ENCODE results near the gene ANO8. TPM values are rescaled to one million over a fixed set of nuclear protein-coding genes. Genes with fewer than 3 reads are reported as not detected.

Gene ANO8
- polyA plus RNA-seq, 1 of the 3 experiments (the other 2 are of a cell fraction), result 7.8 TPM

GRCh38 chr19:17336872-17337674, 2.4 kb upstream of the ANO8 start, which contains the start of gene GTPBP3 (continued):
- TF ChIP-seq EP300 (IDR thresholded peaks at IDR 0.05; ENCODE audit: borderline replicate concordance in 1 of 2, low read depth in 1 of 2, low read length in 1 of 2), result no peak
- peak; percentile 35; the same call in 1 of the 2 replicates for TF ChIP-seq TCF12 (IDR thresholded peaks at IDR 0.05)
- peak; percentile 55; the same call in 1 of the 2 replicates for TF ChIP-seq IRF3 (IDR thresholded peaks at IDR 0.05; ENCODE audit: low read depth, low read length)
- TF ChIP-seq SMC3 (IDR thresholded peaks at IDR 0.05; ENCODE audit: low read depth, low read length), result no peak
- no peak for TF ChIP-seq NRF1 (IDR thresholded peaks at IDR 0.05; ENCODE audit: low read depth, low read length)
- TF ChIP-seq RXRA (IDR thresholded peaks at IDR 0.05; ENCODE audit: borderline replicate concordance, low read depth), result no peak
- peak; percentile 67; the same call in 1 of the 2 replicates for TF ChIP-seq ELF1 (IDR thresholded peaks at IDR 0.05)
- TF ChIP-seq JUND (IDR thresholded peaks at IDR 0.05), result no peak
- peak; percentile 82 for TF ChIP-seq YY1 (IDR thresholded peaks at IDR 0.05; ENCODE audit: low read depth)
- peak; percentile 48 for TF ChIP-seq PBX3 (IDR thresholded peaks at IDR 0.05)
- peak; percentile 96 for TF ChIP-seq MXI1 (IDR thresholded peaks at IDR 0.05; ENCODE audit: low read depth, low read length)

GRCh38 chr19:17335575-17335974, 920 bp upstream of the ANO8 start:
- Histone ChIP-seq H3K79me2 (ENCODE audit: insufficient read depth) (peaks cover 8% of the 10 kb centered on the region; the same call in 1 of the 2 replicates), H3K4me3 (ENCODE audit: low read depth in 2 of 2, low read length in 1 of 2) (peak overlapping the region in 1 of 2 experiments; percentile 83; a peak in 2 of 4 replicates), H3K36me3 (replicated peaks in 1 of 2; ENCODE audit: control insufficient read depth in 1 of 2, insufficient read depth in 2 of 2, low read length in 1 of 2) (no peaks in the 10 kb centered on the region), H3K9me2 (no peaks in the 10 kb centered on the region), H2AFZ (ENCODE audit: low read depth) (peak overlapping the region; percentile 95; the same call in 1 of the 2 replicates), H4K20me1 (ENCODE audit: insufficient read depth) (no peaks in the 10 kb centered on the region), H3K4me1 (ENCODE audit: control insufficient read depth in 1 of 2, insufficient read depth in 2 of 2, low read depth in 1 of 2, low read length in 1 of 2) (peaks cover 0 to 24% of the 10 kb centered on the region in 2 experiments; a peak in 1 of 4 replicates), H3K4me2 (peak overlapping the region; percentile 96), H3F3A (replicated peaks; ENCODE audit: insufficient read depth) (peaks cover 8% of the 10 kb centered on the region), H3K9me3 (no peaks in the 10 kb centered on the region), H3K27ac (ENCODE audit: low read depth in 2 of 2, low read length in 1 of 2) (no peak overlapping the region), H3K27me3 (ENCODE audit: insufficient read depth) (no peaks in the 10 kb centered on the region), H3K9ac (no peak overlapping the region)
- no peak for DNase-seq
- TF ChIP-seq RFX5 (IDR thresholded peaks at IDR 0.05; ENCODE audit: low read length) (no peak), POLR2AphosphoS5 (IDR thresholded peaks at IDR 0.05; ENCODE audit: low read depth, low read length) (no peak)
- POLR2A ChIA-PET, result no interaction called here
- CTCF ChIA-PET, result interaction anchor here (1.3 to 1.9 kb wide), 2 partner anchors 50 to 51 kb away, joined by 3 to 5 read pairs; no protein-coding TSS in a partner anchor
- 62% methylated on average over 9 of the region's 10 CpGs for WGBS (ENCODE audit: low lambda C conversion rate)

Measured in SK-N-SH (cell line).